PC-9 (cell line): ENCODE data around the gene COPZ1. TPM values are rescaled to one million over a fixed set of nuclear protein-coding genes. Genes with fewer than 3 reads are reported as not detected.

ENCODE experiments used
- BruUV-seq: library from RNA; stranded (reverse); fragments of 400-500 nt; replicated peaks from 2 replicates; lab custom pipeline; 2021; lab: Mats Ljungman, UMichigan
- CTCF ChIA-PET: fragments of 300-600 bp; sonication (Branson Sonifier 250); formaldehyde crosslinking; loops from one replicate; lab custom pipeline; 2022; ENCODE audit warnings: antibody characterized with exemption; lab: Charles Lee
- POLR2A ChIA-PET: fragments of 300-600 bp; sonication (Branson Sonifier 250); formaldehyde crosslinking; loops from one replicate; lab custom pipeline; 2022; ENCODE audit warnings: antibody characterized with exemption; ENCODE audit not compliant: unreplicated experiment; lab: Charles Lee
- DNase-seq, 2 experiments: peaks; one replicate each; pipeline versions ENCODE4 v3.0.0 to v3.0.0-alpha.2; 2015 to 2022; ENCODE audit warnings: mixed read lengths in 1 of 2
- H2AFZ ChIP-seq: fragments of 200-600 bp; sonication (generic); 2 replicates; pipeline ENCODE4 v1.8.1; 2017; ENCODE audit warnings: antibody characterized with exemption
- H3F3A ChIP-seq: fragments of 200-600 bp; sonication (generic); 2 replicates; pipeline ENCODE4 v1.8.1; 2017; ENCODE audit warnings: antibody characterized with exemption, mild to moderate bottlenecking, low read depth; ENCODE audit not compliant: insufficient read depth
- H3K27ac ChIP-seq: fragments of 200-600 bp; sonication (generic); 2 replicates; pipeline ENCODE4 v1.6.1; 2016; ENCODE audit warnings: mixed run types
- H3K27me3 ChIP-seq: fragments of 200-600 bp; sonication (generic); 2 replicates; pipeline ENCODE4 v1.6.1; 2016; ENCODE audit warnings: low read depth, mixed run types; ENCODE audit not compliant: insufficient read depth
- H3K36me3 ChIP-seq: fragments of 200-600 bp; sonication (generic); 2 replicates; pipeline ENCODE4 v1.6.1; 2016; ENCODE audit warnings: low read depth, mixed run types
- H3K4me1 ChIP-seq: fragments of 200-600 bp; sonication (generic); replicated peaks from 2 replicates; pipeline ENCODE4 v1.6.1; 2016; ENCODE audit warnings: mixed run types; ENCODE audit not compliant: insufficient read depth
- H3K4me2 ChIP-seq: fragments of 200-600 bp; sonication (generic); 2 replicates; pipeline ENCODE4 v1.6.1; 2017; ENCODE audit warnings: mixed run types
- H3K4me3 ChIP-seq: fragments of 200-600 bp; sonication (generic); 2 replicates; pipeline ENCODE4 v1.6.1; 2016; ENCODE audit warnings: mixed run types
- H3K79me2 ChIP-seq: fragments of 200-600 bp; sonication (generic); 2 replicates; pipeline ENCODE4 v1.6.1; 2017; ENCODE audit warnings: low read depth, mixed run types
- H3K9me2 ChIP-seq: fragments of 200-600 bp; sonication (generic); 2 replicates; pipeline ENCODE4 v1.8.1; 2017; ENCODE audit warnings: mild to moderate bottlenecking; ENCODE audit not compliant: insufficient read depth
- H3K9me3 ChIP-seq: fragments of 200-600 bp; sonication (generic); 2 replicates; pipeline ENCODE4 v1.8.1; 2016; ENCODE audit warnings: low read depth; ENCODE audit not compliant: insufficient read depth
- H4K20me1 ChIP-seq: fragments of 200-600 bp; sonication (generic); 2 replicates; pipeline ENCODE4 v1.8.1; 2017; ENCODE audit not compliant: insufficient read depth
- CTCF ChIP-seq: fragments of 200-600 bp; sonication (generic); conservative IDR thresholded peaks from 2 replicates; pipeline ENCODE4 v1.6.1; 2017; ENCODE audit warnings: mixed run types, antibody characterized with exemption, mild to moderate bottlenecking, moderate library complexity
- EZH2 ChIP-seq: fragments of 200-600 bp; sonication (generic); IDR thresholded peaks from 2 replicates; pipeline ENCODE4 v1.8.0; 2017; ENCODE audit warnings: antibody characterized with exemption, low read depth
- intact Hi-C: fragments of 100-400 bp; cut with micrococcal nuclease; formaldehyde crosslinking; loops from one replicate; pipeline ENCODE4 v1.10.0; 2022; ENCODE audit not compliant: unreplicated experiment
- total RNA-seq: library from RNA; stranded (reverse); gene quantifications from 2 replicates; pipeline ENCODE4 v1.2.3, GENCODE V29; 2021

Gene COPZ1
- total RNA-seq, 1 experiment from 2014 or later, result 232 TPM

- H3K27me3 ChIP-seq, result no peaks in the 10 kb centered on the region
- intact Hi-C loops, result no loop called here
- H3F3A ChIP-seq, result no peaks in the 10 kb centered on the region
- no TSS peak for BruUV-seq
- no peak overlapping the region for H3K4me3 ChIP-seq
- H3K4me2 ChIP-seq, result no peak overlapping the region
- H2AFZ ChIP-seq, result no peak overlapping the region
- no peaks in the 10 kb centered on the region for H3K9me2 ChIP-seq
- no peak for TF ChIP-seq EZH2
- no peak for TF ChIP-seq CTCF
- CTCF ChIA-PET, result no interaction called here
- no peak overlapping the region for H3K27ac ChIP-seq
- H3K36me3 ChIP-seq, result peaks cover 24% of the 10 kb centered on the region; the same call in 1 of the 2 replicates
- no peaks in the 10 kb centered on the region for H3K9me3 ChIP-seq
- POLR2A ChIA-PET, result no interaction called here
- H3K4me1 ChIP-seq, result no peaks in the 10 kb centered on the region
- H3K79me2 ChIP-seq, result peaks cover 39% of the 10 kb centered on the region
- no peak for DNase-seq
- H4K20me1 ChIP-seq, result peaks cover 55% of the 10 kb centered on the region
These were observed 13.9 kb downstream of the COPZ1 start for GRCh38 chr12:54338698-54339296.

- BruUV-seq, result no TSS peak
- TF ChIP-seq CTCF, result no peak
- no peak for TF ChIP-seq EZH2
- no peak overlapping the region for H3K4me3 ChIP-seq
- H3K36me3 ChIP-seq, result peaks cover 42% of the 10 kb centered on the region
- H3K9me2 ChIP-seq, result no peaks in the 10 kb centered on the region
- ChIA-PET CTCF (interaction anchor here (0.6 kb wide), 1 partner anchor 14 kb away, joined by 8 read pairs; no protein-coding TSS in a partner anchor), POLR2A (interaction anchor here (0.7 kb wide), 1 partner anchor 80 kb away, joined by 5 read pairs; no protein-coding TSS in a partner anchor)
- no peak overlapping the region for H3K4me2 ChIP-seq
- intact Hi-C loops, result no loop called here
- no peaks in the 10 kb centered on the region for H3F3A ChIP-seq
- H3K27me3 ChIP-seq, result no peaks in the 10 kb centered on the region
- DNase-seq, result no peak
- H3K27ac ChIP-seq, result no peak overlapping the region
- no peaks in the 10 kb centered on the region for H3K9me3 ChIP-seq
- no peaks in the 10 kb centered on the region for H3K4me1 ChIP-seq
- no peak overlapping the region for H2AFZ ChIP-seq
- H4K20me1 ChIP-seq, result peaks cover 36% of the 10 kb centered on the region
- peaks cover 19% of the 10 kb centered on the region for H3K79me2 ChIP-seq
These were observed 15.9 kb downstream of the COPZ1 start for GRCh38 chr12:54340846-54341245.

GRCh38 chr12:54341378-54342300, 16.7 kb downstream of the COPZ1 start:
- CTCF ChIA-PET, result interaction anchor here (0.6 to 0.9 kb wide), 3 partner anchors 15 to 325 kb away, joined by 5 to 12 read pairs (median 8); partner anchors contain the start of gene COPZ1
- TF ChIP-seq EZH2 (no peak), CTCF (no peak)
- Histone ChIP-seq H3K9me2 (no peaks in the 10 kb centered on the region), H3K4me1 (no peaks in the 10 kb centered on the region), H3K27ac (no peak overlapping the region), H4K20me1 (peaks cover 28% of the 10 kb centered on the region), H3F3A (no peaks in the 10 kb centered on the region), H3K36me3 (peaks cover 42% of the 10 kb centered on the region), H3K4me3 (no peak overlapping the region), H3K4me2 (no peak overlapping the region), H3K79me2 (peaks cover 11% of the 10 kb centered on the region; the same call in 1 of the 2 replicates), H2AFZ (no peak overlapping the region), H3K27me3 (no peaks in the 10 kb centered on the region), H3K9me3 (no peaks in the 10 kb centered on the region)
- POLR2A ChIA-PET, result interaction anchor here (0.7 kb wide), 1 partner anchor 81 kb away, joined by 5 read pairs; no protein-coding TSS in a partner anchor
- DNase-seq, result no peak
- intact Hi-C loops, result no loop called here
- BruUV-seq, result no TSS peak
